Motor neuron (in vitro differentiated cells): ENCODE results near the gene KCNH2. TPM values are rescaled to one million over a fixed set of nuclear protein-coding genes. Genes with fewer than 3 reads are reported as not detected.
A peak's percentile ranks its signal among the peaks of the same experiment; 100 is the strongest.

Source experiments
- ATAC-seq, 8 experiments: fragments of 200-7000 bp; cut with Tn5 transposase; replicated peaks in 6 of 8; 2 replicates each; pipeline ENCODE4 v1.8.0; 2021; ENCODE audit warnings: mild to moderate bottlenecking in 8 of 8, moderate library complexity in 8 of 8
- H3K27ac ChIP-seq, 2 donors: fragments of 250-450 bp; sonication (Bioruptor Pico); 2 replicates each; pipeline ENCODE4 v1.9.0; 2021; ENCODE audit warnings: antibody characterized with exemption in 2 of 2, mild to moderate bottlenecking in 2 of 2, moderate library complexity in 1 of 2
- H3K4me1 ChIP-seq, 2 donors: fragments of 250-450 bp; sonication (Bioruptor Pico); replicated peaks in 1 of 2; 2 replicates each; pipeline ENCODE4 v1.6.1; 2021; ENCODE audit warnings: antibody characterized with exemption in 2 of 2, mild to moderate bottlenecking in 2 of 2, moderate library complexity in 1 of 2
- H3K4me3 ChIP-seq, 5 donors: fragments of 250-450 bp; sonication (Bioruptor Pico); 2 replicates each; pipeline ENCODE4 v1.9.0; 2021; ENCODE audit warnings: antibody characterized with exemption in 5 of 5, mild to moderate bottlenecking in 5 of 5, moderate library complexity in 4 of 5
- WGBS, 10 experiments: fragments of 450-650 bp; shearing (Covaris generic); methylation state at CpG; one replicate each; pipeline ENCODE4 v1.0.0; 2022; 5-methylcytosine and 5-hydroxymethylcytosine counted together
- in situ Hi-C, 9 experiments: fragments of 400-800 bp; cut with MboI; loops; one replicate each; pipeline ENCODE4 v1.15.0; 2021; ENCODE audit warnings: low sequenced_read_pairs in 9 of 9, low pct_unique_long_range_greater_than_20kb in 2 of 9; ENCODE audit not compliant: unreplicated experiment in 9 of 9
- total RNA-seq, 8 experiments: library from RNA; unstranded; fragments of 300-600 nt; gene quantifications; 2 replicates each; pipeline versions ENCODE4 v1.2.3 to v1.2.4, GENCODE V29; 2022

Gene KCNH2
- total RNA-seq, 8 experiments from 2014 or later = 0.38 to 38.5 (median 20.9) TPM

GRCh38 chr7:150942591-150943452, 35.3 kb downstream of the KCNH2 start:
- H3K4me3 ChIP-seq = no peak overlapping the region
- WGBS, 10 experiments = 30 to 100% (median 73%) methylated on average over 1 to 4 of the region's 13 CpGs; no CpG with 5 or more reads in 4 of the 10 experiments
- no peak overlapping the region for H3K27ac ChIP-seq
- H3K4me1 ChIP-seq = peaks cover 30 to 31% of the 10 kb centered on the region in 2 donors
- no peak for ATAC-seq
- in situ Hi-C loops = no loop called here

GRCh38 chr7:150942001-150942590, 36.0 kb downstream of the KCNH2 start:
- 0 to 80% (median 63%) methylated on average over 1 to 5 of the region's 14 CpGs; no CpG with 5 or more reads in 3 of the 10 experiments for WGBS, 10 experiments
- Histone ChIP-seq H3K27ac (no peak overlapping the region), H3K4me1 (peaks cover 23 to 25% of the 10 kb centered on the region in 2 donors), H3K4me3 (no peak overlapping the region)
- in situ Hi-C loops = no loop called here
- peak in 4 of 8 experiments; percentile 8 to 65 (median 28) for ATAC-seq

- 60 to 100% (median 83%) methylated on average over 1 to 9 of the region's 15 CpGs; no CpG with 5 or more reads in 3 of the 10 experiments for WGBS, 10 experiments
- Histone ChIP-seq H3K4me3 (no peak overlapping the region), H3K27ac (no peak overlapping the region), H3K4me1 (peaks cover 22 to 24% of the 10 kb centered on the region in 2 donors)
- ATAC-seq = no peak
- in situ Hi-C loops = no loop called here
Observed at GRCh38 chr7:150941351-150942000, 36.6 kb downstream of the KCNH2 start.

GRCh38 chr7:150940431-150941102, 37.6 kb downstream of the KCNH2 start:
- no peak overlapping the region for H3K27ac ChIP-seq
- no peak overlapping the region for H3K4me3 ChIP-seq
- in situ Hi-C loops = no loop called here
- peaks cover 18% of the 10 kb centered on the region in 2 donors for H3K4me1 ChIP-seq
- no peak for ATAC-seq
- 31 to 100% (median 87%) methylated on average over 1 to 9 of the region's 11 CpGs; no CpG with 5 or more reads in 1 of the 10 experiments for WGBS, 10 experiments

GRCh38 chr7:150939466-150939865, 38.7 kb downstream of the KCNH2 start:
- in situ Hi-C loops = no loop called here
- Histone ChIP-seq H3K27ac (no peak overlapping the region), H3K4me3 (no peak overlapping the region), H3K4me1 (peaks cover 7% of the 10 kb centered on the region in 2 donors)
- ATAC-seq = no peak

GRCh38 chr7:150939052-150939451, 39.1 kb downstream of the KCNH2 start:
- no peak overlapping the region for H3K4me3 ChIP-seq
- 37 to 100% (median 56%) methylated on average over 1 to 2 of the region's 2 CpGs; no CpG with 5 or more reads in 4 of the 10 experiments for WGBS, 10 experiments
- in situ Hi-C loops = no loop called here
- no peak overlapping the region for H3K27ac ChIP-seq
- no peak for ATAC-seq
- peaks cover 5 to 7% of the 10 kb centered on the region in 2 donors for H3K4me1 ChIP-seq

GRCh38 chr7:150938566-150938965, 39.6 kb downstream of the KCNH2 start:
- in situ Hi-C loops = no loop called here
- peaks cover 5 to 7% of the 10 kb centered on the region in 2 donors for H3K4me1 ChIP-seq
- no peak for ATAC-seq
- 67 to 100% (median 83%) methylated on average over 1 to 4 of the region's 4 CpGs; no CpG with 5 or more reads in 5 of the 10 experiments for WGBS, 10 experiments
- no peak overlapping the region for H3K4me3 ChIP-seq
- H3K27ac ChIP-seq = no peak overlapping the region

- peaks cover 5 to 7% of the 10 kb centered on the region in 2 donors for H3K4me1 ChIP-seq
- H3K27ac ChIP-seq = no peak overlapping the region
- no peak overlapping the region for H3K4me3 ChIP-seq
- ATAC-seq = peak; percentile 12 to 65 (median 39)
- WGBS, 10 experiments = 7 to 88% (median 48%) methylated on average over 1 to 10 of the region's 15 CpGs; no CpG with 5 or more reads in 1 of the 10 experiments
- in situ Hi-C loops = no loop called here
Observed at GRCh38 chr7:150937848-150938561, 40.1 kb downstream of the KCNH2 start.

- peaks cover 15 to 16% of the 10 kb centered on the region in 2 donors for H3K4me1 ChIP-seq
- WGBS, 10 experiments = 33 to 100% (median 82%) methylated on average over 1 to 8 of the region's 9 CpGs; no CpG with 5 or more reads in 1 of the 10 experiments
- no peak overlapping the region for H3K4me3 ChIP-seq
- ATAC-seq = no peak
- in situ Hi-C loops = no loop called here
- H3K27ac ChIP-seq = no peak overlapping the region
Observed at GRCh38 chr7:150936018-150936417, 42.1 kb downstream of the KCNH2 start.

- Histone ChIP-seq H3K27ac (no peak overlapping the region), H3K4me3 (no peak overlapping the region), H3K4me1 (peaks cover 15 to 17% of the 10 kb centered on the region in 2 donors)
- 0 to 100% (median 71%) methylated on average over 1 to 3 of the region's 4 CpGs; no CpG with 5 or more reads in 2 of the 10 experiments for WGBS, 10 experiments
- in situ Hi-C loops = no loop called here
- no peak for ATAC-seq
Observed at GRCh38 chr7:150935149-150935548, 43.0 kb downstream of the KCNH2 start.

GRCh38 chr7:150934045-150934766, 43.9 kb downstream of the KCNH2 start:
- H3K27ac ChIP-seq = no peak overlapping the region
- H3K4me3 ChIP-seq = no peak overlapping the region
- in situ Hi-C loops = no loop called here
- ATAC-seq = peak in 1 of 8 experiments; percentile 19
- peaks cover 15 to 17% of the 10 kb centered on the region in 2 donors for H3K4me1 ChIP-seq
- 20 to 100% (median 84%) methylated on average over 1 to 4 of the region's 6 CpGs; no CpG with 5 or more reads in 1 of the 10 experiments for WGBS, 10 experiments
